Muscle layer of colon (tissue), 2 donors: ENCODE results near the gene CHEK2.

Experiments used
- H3K27ac ChIP-seq: one replicate; pipeline ENCODE4 v1.7.0; 2013; ENCODE audit warnings: low read depth, mild to moderate bottlenecking, low read length, moderate library complexity
- H3K27me3 ChIP-seq, 2 donors: one replicate each; pipeline ENCODE4 v1.7.0; 2013; ENCODE audit warnings: low read length in 2 of 2, mild to moderate bottlenecking in 2 of 2; ENCODE audit not compliant: insufficient read depth in 2 of 2, control insufficient read depth in 1 of 2
- H3K36me3 ChIP-seq: one replicate; pipeline ENCODE4 v1.7.0; 2013; ENCODE audit warnings: mild to moderate bottlenecking, low read length; ENCODE audit not compliant: insufficient read depth
- H3K4me1 ChIP-seq: one replicate; pipeline ENCODE4 v1.7.0; 2013; ENCODE audit warnings: mild to moderate bottlenecking, low read length; ENCODE audit not compliant: insufficient read depth
- H3K4me3 ChIP-seq, 2 donors: one replicate each; pipeline ENCODE4 v1.7.0; 2013; ENCODE audit warnings: low read length in 2 of 2, low read depth in 1 of 2, mild to moderate bottlenecking in 1 of 2, moderate library complexity in 1 of 2
- H3K9ac ChIP-seq: one replicate; pipeline ENCODE4 v1.7.0; 2013; ENCODE audit warnings: low read length
- H3K9me3 ChIP-seq: one replicate; pipeline ENCODE4 v1.7.0; 2013; ENCODE audit warnings: mild to moderate bottlenecking, low read length
- donor health status: abdominal sarcoma.
- donor health status: Adenocarcinoma of cecum.

The CHEK2 gene

GRCh38 chr22:28648792-28649191 is 92.8 kb downstream of the CHEK2 start:
- H3K27me3 ChIP-seq, result no peaks in the 10 kb centered on the region
- H3K4me1 ChIP-seq, result no peaks in the 10 kb centered on the region
- H3K4me3 ChIP-seq, result no peak overlapping the region
- no peaks in the 10 kb centered on the region for H3K9me3 ChIP-seq
- H3K9ac ChIP-seq, result no peak overlapping the region
- no peaks in the 10 kb centered on the region for H3K36me3 ChIP-seq
- H3K27ac ChIP-seq, result no peak overlapping the region

- no peaks in the 10 kb centered on the region for H3K27me3 ChIP-seq
- no peak overlapping the region for H3K4me3 ChIP-seq
- no peaks in the 10 kb centered on the region for H3K36me3 ChIP-seq
- no peaks in the 10 kb centered on the region for H3K4me1 ChIP-seq
- H3K9me3 ChIP-seq, result no peaks in the 10 kb centered on the region
- H3K9ac ChIP-seq, result no peak overlapping the region
- H3K27ac ChIP-seq, result no peak overlapping the region
These were observed 94.4 kb downstream of the CHEK2 start for GRCh38 chr22:28647216-28647615.

- H3K9me3 ChIP-seq, result no peaks in the 10 kb centered on the region
- no peak overlapping the region for H3K9ac ChIP-seq
- H3K27ac ChIP-seq, result no peak overlapping the region
- H3K36me3 ChIP-seq, result no peaks in the 10 kb centered on the region
- no peak overlapping the region for H3K4me3 ChIP-seq
- no peaks in the 10 kb centered on the region for H3K27me3 ChIP-seq
- no peaks in the 10 kb centered on the region for H3K4me1 ChIP-seq
These were observed 102.3 kb downstream of the CHEK2 start for GRCh38 chr22:28639321-28639720.
